Endothelial cell of umbilical vein (primary cell): Measurements from ENCODE around the gene SGPL1. TPM values are rescaled to one million over a fixed set of nuclear protein-coding genes. Genes with fewer than 3 reads are reported as not detected.

ENCODE experiments used
- BruUV-seq: library from RNA; stranded (reverse); fragments of 400-500 nt; replicated peaks from 2 replicates; lab custom pipeline; 2021; lab: Mats Ljungman, UMichigan
- CTCF ChIA-PET: fragments of 300-600, 350-600 bp; sonication (Branson Sonifier 250); formaldehyde crosslinking; loops from one replicate; lab custom pipeline; 2021; ENCODE audit warnings: antibody characterized with exemption, inconsistent platforms; lab: Charles Lee
- POLR2A ChIA-PET: fragments of 300-600, 350-600 bp; sonication (Branson Sonifier 250); formaldehyde crosslinking; loops from one replicate; lab custom pipeline; 2021; ENCODE audit warnings: antibody characterized with exemption, inconsistent platforms; lab: Charles Lee
- DNase-seq: peaks from one replicate; pipeline ENCODE4 v3.0.0-alpha.2; 2011; ENCODE audit warnings: low read depth, low spot score
- FAIRE-seq: peaks from 2 replicates; lab custom pipeline; 2011; peaks lifted over from hg19 to GRCh38; lab: Jason Lieb, UNC
- H2AFZ ChIP-seq: 2 replicates; pipeline ENCODE4 v1.6.0; 2012; ENCODE audit warnings: low read depth, low read length, control low read depth, inconsistent platforms
- H3K27ac ChIP-seq: 2 replicates; pipeline ENCODE4 v1.5.1; 2011; ENCODE audit warnings: low read depth, mild to moderate bottlenecking, control low read depth, low read length, moderate library complexity; ENCODE audit not compliant: insufficient read depth
- H3K27me3 ChIP-seq, 2 experiments: 2 replicates each; pipeline versions ENCODE4 v1.6.0 to v1.6.1; 2011; ENCODE audit warnings: low read length in 2 of 2, mixed read lengths in 1 of 2; ENCODE audit not compliant: control insufficient read depth in 2 of 2, insufficient read depth in 2 of 2
- H3K36me3 ChIP-seq, 2 experiments: 2 replicates in 1 of 2; 3 replicates in 1 of 2; pipeline ENCODE4 v1.5.1; 2011; ENCODE audit warnings: low read length in 2 of 2, mild to moderate bottlenecking in 1 of 2, moderate library complexity in 1 of 2; ENCODE audit not compliant: control insufficient read depth in 2 of 2, insufficient read depth in 2 of 2; ENCODE audit errors: extremely low read depth in 1 of 2
- H3K4me1 ChIP-seq: 3 replicates; pipeline ENCODE4 v1.5.1; 2011; ENCODE audit warnings: mild to moderate bottlenecking, low read length; ENCODE audit not compliant: control insufficient read depth, insufficient read depth; ENCODE audit errors: extremely low read depth
- H3K4me2 ChIP-seq: 2 replicates; pipeline ENCODE4 v1.6.1; 2011; ENCODE audit warnings: low read length, control low read depth, mixed read lengths; ENCODE audit not compliant: insufficient read depth
- H3K4me3 ChIP-seq, 3 experiments: fragments of 200-600 bp in 1 of 3; sonication (generic), shearing (Covaris generic) in 1 of 3; replicated peaks in 1 of 3; 2 replicates each; pipeline ENCODE4 v1.5.1; 2011 to 2016; ENCODE audit warnings: control low read depth in 3 of 3, low read length in 3 of 3, mild to moderate bottlenecking in 2 of 3, inconsistent platforms in 1 of 3, low read depth in 1 of 3, moderate library complexity in 1 of 3; ENCODE audit not compliant: insufficient read depth in 1 of 3
- H3K79me2 ChIP-seq: 2 replicates; pipeline ENCODE4 v1.6.0; 2012; ENCODE audit warnings: low read length, inconsistent platforms; ENCODE audit not compliant: control insufficient read depth, insufficient read depth
- H3K9ac ChIP-seq: replicated peaks from 2 replicates; pipeline ENCODE3; 2011; ENCODE audit warnings: low read length, control low read depth; ENCODE audit not compliant: insufficient read depth; ENCODE audit errors: extremely low read depth
- H3K9me1 ChIP-seq: replicated peaks from 3 replicates; pipeline ENCODE4 v1.6.0; 2011; ENCODE audit warnings: mild to moderate bottlenecking, low read length; ENCODE audit not compliant: control insufficient read depth, insufficient read depth; ENCODE audit errors: extremely low read depth
- H3K9me3 ChIP-seq: replicated peaks from 2 replicates; pipeline ENCODE4 v1.5.1; 2012; ENCODE audit warnings: low read length, inconsistent platforms; ENCODE audit not compliant: control insufficient read depth, insufficient read depth
- H4K20me1 ChIP-seq: replicated peaks from 2 replicates; pipeline ENCODE3; 2011; ENCODE audit warnings: mild to moderate bottlenecking, low read length; ENCODE audit not compliant: control insufficient read depth, insufficient read depth; ENCODE audit errors: extremely low read depth
- CTCF ChIP-seq, 2 donors: IDR thresholded peaks; 1 replicate in 1 of 2; 2 replicates in 1 of 2; pipeline ENCODE4 v1.5.1; 2011; ENCODE audit warnings: low read length in 2 of 2, mild to moderate bottlenecking in 2 of 2, moderate library complexity in 2 of 2, control low read depth in 1 of 2, inconsistent platforms in 1 of 2, low read depth in 1 of 2; ENCODE audit not compliant: insufficient read depth in 1 of 2; ENCODE audit errors: extremely low read depth in 1 of 2
- EZH2 ChIP-seq: IDR thresholded peaks from 2 replicates; pipeline ENCODE4 v1.6.1; 2012; ENCODE audit warnings: borderline replicate concordance, low read depth, mild to moderate bottlenecking, moderate library complexity, low read length, inconsistent platforms; ENCODE audit not compliant: severe bottlenecking
- FOS ChIP-seq: IDR thresholded peaks from 2 replicates; pipeline ENCODE4 v1.6.1; 2011; ENCODE audit warnings: mild to moderate bottlenecking, low read length, moderate library complexity, borderline replicate concordance; ENCODE audit not compliant: insufficient read depth
- GATA2 ChIP-seq: IDR thresholded peaks from 2 replicates; pipeline ENCODE4 v1.7.0; 2011; ENCODE audit warnings: low read depth, mild to moderate bottlenecking, moderate library complexity, mixed read lengths, low read length; ENCODE audit not compliant: insufficient read length, insufficient read depth
- JUN ChIP-seq: IDR thresholded peaks from 2 replicates; pipeline ENCODE4 v1.6.1; 2011; ENCODE audit warnings: borderline replicate concordance, low read depth; ENCODE audit not compliant: insufficient read length, insufficient read depth
- MAX ChIP-seq: IDR thresholded peaks from 2 replicates; pipeline ENCODE4 v1.6.1; 2011; ENCODE audit not compliant: insufficient read depth, insufficient read length
- MYC ChIP-seq: IDR thresholded peaks from one replicate; pipeline ENCODE4 v1.6.1; 2011; ENCODE audit warnings: mild to moderate bottlenecking, low read depth, low read length
- POLR2A ChIP-seq: IDR thresholded peaks from 2 replicates; pipeline ENCODE4 v1.6.1; 2012; ENCODE audit warnings: low read depth, mild to moderate bottlenecking, control low read depth, low read length
- POLR2AphosphoS5 ChIP-seq: IDR thresholded peaks from 2 replicates; pipeline ENCODE4 v1.6.1; 2012; ENCODE audit warnings: low read depth, mild to moderate bottlenecking, control low read depth, low read length, moderate library complexity; ENCODE audit not compliant: insufficient read depth
- dilution Hi-C: fragments of 300-500 bp; cut with MboI; formaldehyde crosslinking; loops from one replicate; pipeline ENCODE4 v1.15.0; 2019; ENCODE audit warnings: low sequenced_read_pairs; ENCODE audit not compliant: extremely low pct_ligation_motif_present
- intact Hi-C: fragments of 100-400 bp; cut with micrococcal nuclease; formaldehyde crosslinking; loops from one replicate; pipeline ENCODE4 v1.10.0; 2022
- polyA plus RNA-seq, 4 experiments: library from polyadenylated mRNA; depleted of rRNA in 3 of 4; stranded (reverse) in 3 of 4; unstranded in 1 of 4; fragments of >200 nt; gene quantifications; 2 replicates each; pipeline versions ENCODE4 v1.2.1 to v1.2.3, GENCODE V29; 2011 to 2012; ENCODE audit warnings: missing spikeins in 1 of 4
- total RNA-seq: library from RNA; stranded (reverse); gene quantifications from 2 replicates; pipeline ENCODE4 v1.2.3, GENCODE V29; 2021

SGPL1 gene
- total and polyA plus RNA-seq, 2 donors (not counting 3 experiments of a cell fraction or from before 2014, with no cell fraction given), result 11.4 to 25.2 TPM

- ChIA-PET CTCF (no interaction called here), POLR2A (no interaction called here)
- H3K9me1 ChIP-seq, result no peaks in the 10 kb centered on the region
- no peaks in the 10 kb centered on the region for H3K9me3 ChIP-seq
- no peak overlapping the region for H3K9ac ChIP-seq
- DNase-seq (no peak), FAIRE-seq (no peak)
- H3K27me3 ChIP-seq, result peaks cover 12 to 30% of the 10 kb centered on the region in 2 experiments
- no peak overlapping the region for H3K4me3 ChIP-seq
- H4K20me1 ChIP-seq, result no peaks in the 10 kb centered on the region
- H2AFZ ChIP-seq, result no peak overlapping the region
- dilution Hi-C loops, result no loop called here
- H3K79me2 ChIP-seq, result no peaks in the 10 kb centered on the region
- no peaks in the 10 kb centered on the region for H3K4me1 ChIP-seq
- intact Hi-C loops, result no loop called here
- TF ChIP-seq POLR2AphosphoS5 (no peak), FOS (no peak), MAX (no peak), MYC (no peak), GATA2 (no peak), POLR2A (no peak), EZH2 (no peak), JUN (no peak), CTCF (IDR thresholded peaks at IDR 0.05; ENCODE audit: extremely low read depth in 1 of 2, insufficient read depth in 1 of 2, low read depth in 1 of 2, low read length in 2 of 2) (no peak)
- no peak overlapping the region for H3K4me2 ChIP-seq
- H3K27ac ChIP-seq, result no peak overlapping the region
- BruUV-seq, result no TSS peak
- no peaks in the 10 kb centered on the region for H3K36me3 ChIP-seq
These were observed 31.7 kb upstream of the SGPL1 start for GRCh38 chr10:70784016-70784415.
